NOMO-1 (cell line): ENCODE results near the gene FADS3.

Source experiments
- DNase-seq, 2 experiments: peaks; one replicate each; lab custom pipeline; 2025; ENCODE audit not compliant: unreplicated experiment in 2 of 2; lab: John Stamatoyannopoulos, UW

FADS3 gene

GRCh38 chr11:61862714-61863547 is 28.4 kb downstream of the FADS3 start:
- DNase-seq = no peak

- no peak for DNase-seq
These were observed 29.7 kb downstream of the FADS3 start for GRCh38 chr11:61861634-61862033.

DNA sequence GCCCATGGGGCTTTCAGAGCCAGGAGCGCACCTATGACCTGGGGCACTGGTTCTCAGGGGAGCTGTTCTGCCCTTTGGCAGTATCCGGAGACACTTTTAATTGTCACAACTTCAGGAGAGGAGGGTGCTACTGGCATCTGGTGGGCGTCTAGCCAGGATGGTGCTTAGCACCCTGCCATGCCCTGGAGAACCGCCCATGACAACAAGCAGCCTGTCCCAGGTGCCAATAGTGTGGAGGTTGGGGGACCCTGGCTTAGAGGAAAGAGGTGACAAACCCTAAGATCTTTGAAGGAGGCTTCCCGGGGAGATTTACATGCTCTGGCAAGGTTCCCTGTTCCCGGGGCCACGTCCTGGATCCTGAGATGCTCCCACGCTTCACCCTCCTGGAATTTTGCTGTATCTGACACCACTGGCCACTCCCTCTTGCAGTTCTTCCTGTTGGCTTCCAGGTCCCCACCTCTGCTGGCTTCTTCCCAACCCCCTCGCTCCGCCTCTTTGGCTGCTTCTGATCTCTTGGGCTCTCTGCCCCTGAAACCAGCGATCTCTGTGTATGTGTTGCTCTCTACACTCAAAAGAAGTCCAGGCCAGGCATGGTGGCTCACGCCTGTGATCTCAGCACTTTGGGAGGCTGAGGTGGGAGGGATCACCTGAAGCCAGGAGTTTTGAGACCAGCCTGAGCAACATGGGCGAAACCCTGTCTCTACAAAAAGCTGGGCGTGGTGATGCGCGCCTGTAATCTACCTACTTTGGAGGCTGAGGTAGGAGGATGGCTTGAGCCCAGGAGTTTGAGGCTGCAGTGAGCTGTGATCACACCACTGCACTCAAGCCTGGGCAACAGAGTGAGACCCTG is 31.1 kb downstream of the FADS3 start:
- no peak for DNase-seq

DNA sequence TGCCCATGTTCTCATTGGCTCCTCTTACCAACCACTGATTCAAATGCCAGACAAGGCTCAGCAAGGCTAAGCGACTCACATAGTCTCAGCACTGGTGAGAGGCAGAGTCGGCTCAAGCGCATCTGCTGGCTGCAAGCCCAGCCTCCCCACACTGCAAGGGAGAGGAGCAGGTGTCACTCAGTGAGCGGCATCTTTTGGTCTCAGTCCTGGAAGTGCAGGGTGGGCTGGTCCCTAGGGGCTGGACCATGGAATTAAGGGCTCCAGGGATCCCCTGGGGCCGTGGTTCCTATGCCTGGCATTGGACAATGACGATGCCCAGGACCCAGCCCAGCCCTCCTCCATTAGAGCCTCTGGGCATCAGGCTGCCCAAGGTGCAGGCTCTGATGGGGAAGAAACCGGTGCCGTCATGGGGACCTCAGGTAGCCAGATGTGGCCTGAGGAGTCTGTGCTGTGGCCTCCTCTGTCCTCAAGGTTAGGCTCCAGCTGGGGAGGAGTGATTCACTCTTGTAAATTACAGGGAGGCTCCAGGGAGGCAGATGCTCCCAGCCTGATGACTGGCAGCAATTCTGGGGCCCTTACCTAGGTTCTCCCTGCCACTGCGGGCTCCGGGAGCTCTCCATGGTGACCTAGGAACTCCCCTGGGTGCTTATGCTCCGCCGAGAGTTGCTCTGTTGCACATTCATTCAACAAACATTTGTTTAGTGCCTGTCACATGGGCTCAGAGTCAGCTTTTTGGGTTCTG is 35.2 kb downstream of the FADS3 start:
- DNase-seq = no peak

- no peak for DNase-seq
These were observed 36.2 kb downstream of the FADS3 start for GRCh38 chr11:61854966-61855714.

GRCh38 chr11:61854206-61854895 is 37.0 kb downstream of the FADS3 start:
- DNase-seq = no peak

- DNase-seq = no peak
These were observed 37.6 kb downstream of the FADS3 start for GRCh38 chr11:61853698-61854169.

DNA sequence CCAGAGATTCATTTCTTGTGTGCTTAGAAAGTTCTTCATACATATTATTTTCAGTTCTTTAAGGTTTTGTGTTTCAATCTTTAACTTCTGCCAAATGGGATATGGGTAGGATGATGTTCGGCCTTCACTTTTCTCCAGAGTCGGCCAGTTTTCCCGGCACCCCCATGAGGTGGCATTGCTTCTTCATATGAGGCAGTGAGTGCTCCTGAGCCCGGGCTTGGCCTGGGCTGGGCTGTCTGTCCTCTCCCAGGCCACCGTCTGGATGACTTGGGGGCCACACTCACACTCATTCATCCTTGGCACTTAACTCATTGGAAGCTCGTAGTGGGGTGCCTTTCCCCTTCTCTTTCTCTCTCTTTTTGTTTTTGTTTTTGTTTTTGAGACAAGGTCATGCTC is 39.4 kb downstream of the FADS3 start:
- no peak for DNase-seq

DNA sequence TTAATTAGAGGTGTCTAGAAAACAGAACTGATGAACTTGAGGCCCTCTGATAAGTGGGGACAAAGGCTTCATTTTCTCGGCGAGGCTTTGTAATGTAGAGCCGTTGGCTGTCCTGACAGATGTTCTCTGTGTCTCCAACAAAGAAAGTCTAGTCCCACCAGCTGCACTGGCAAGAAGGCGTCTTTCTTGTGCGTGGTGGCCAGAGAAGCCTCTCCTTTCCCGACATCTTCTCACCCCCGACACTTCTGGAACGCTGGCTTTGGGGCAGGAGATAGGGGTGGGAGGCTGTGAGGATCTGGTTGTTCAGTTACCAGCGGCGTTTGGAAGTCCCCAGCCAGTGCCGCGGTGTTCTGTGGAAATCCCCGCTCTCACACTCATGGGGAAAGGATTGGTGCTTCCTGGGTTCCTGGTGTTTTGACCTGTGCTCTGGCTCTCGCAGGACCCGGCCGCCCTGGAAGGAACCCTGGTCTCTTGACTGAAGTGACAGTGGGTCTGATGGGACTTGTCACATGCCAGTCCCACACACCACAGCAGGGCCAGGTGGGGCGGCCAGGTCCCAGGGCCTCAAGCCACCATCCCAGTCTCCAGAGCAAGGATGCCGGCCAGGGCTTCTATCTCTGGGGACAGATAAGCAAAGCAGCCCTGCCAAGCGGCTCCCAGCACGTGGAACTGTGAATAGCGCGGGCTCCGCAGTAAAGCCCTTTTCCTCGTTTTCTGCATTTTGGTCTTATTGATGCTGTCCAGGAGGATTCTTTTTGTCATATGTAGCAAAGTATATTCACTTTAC is 40.0 kb downstream of the FADS3 start:
- no peak for DNase-seq

- no peak for DNase-seq
These were observed 40.7 kb downstream of the FADS3 start for GRCh38 chr11:61850687-61851086.

GRCh38 chr11:61848631-61849030 is 42.7 kb downstream of the FADS3 start:
- DNase-seq = no peak

GRCh38 chr11:61847914-61848581 is 43.3 kb downstream of the FADS3 start:
- DNase-seq = no peak

DNA sequence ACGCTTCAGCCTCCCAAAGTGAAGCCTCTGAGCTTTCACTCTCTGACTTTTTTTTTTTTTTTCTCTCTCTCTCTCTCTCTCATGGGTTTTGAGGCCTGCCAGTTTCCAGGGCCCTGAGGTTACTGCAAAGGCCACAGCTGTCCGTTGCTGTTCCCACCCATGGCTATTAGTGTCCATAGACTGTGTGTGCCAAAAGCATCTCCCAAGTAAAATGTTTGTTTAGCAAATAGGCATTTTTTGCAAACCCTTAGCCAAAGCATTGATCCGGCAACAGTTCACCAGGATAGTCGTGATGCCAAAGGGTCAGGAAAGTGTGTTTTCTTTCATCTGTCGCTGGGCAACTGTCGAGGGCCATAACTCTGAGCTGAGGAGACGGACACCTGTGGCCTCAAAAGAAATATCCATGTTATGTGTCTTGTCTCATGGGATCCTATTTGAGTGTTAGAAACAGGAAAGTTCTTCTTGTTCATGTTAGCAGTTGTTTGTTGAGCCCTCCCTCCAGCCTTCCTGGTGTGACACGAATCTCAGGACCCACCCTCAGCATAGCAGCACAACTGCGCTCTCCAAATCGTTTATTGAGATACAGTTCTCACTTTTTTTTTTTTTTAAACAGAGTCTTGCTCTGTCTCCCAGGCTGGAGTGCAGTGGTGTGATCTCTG is 44.9 kb downstream of the FADS3 start:
- no peak for DNase-seq

DNA sequence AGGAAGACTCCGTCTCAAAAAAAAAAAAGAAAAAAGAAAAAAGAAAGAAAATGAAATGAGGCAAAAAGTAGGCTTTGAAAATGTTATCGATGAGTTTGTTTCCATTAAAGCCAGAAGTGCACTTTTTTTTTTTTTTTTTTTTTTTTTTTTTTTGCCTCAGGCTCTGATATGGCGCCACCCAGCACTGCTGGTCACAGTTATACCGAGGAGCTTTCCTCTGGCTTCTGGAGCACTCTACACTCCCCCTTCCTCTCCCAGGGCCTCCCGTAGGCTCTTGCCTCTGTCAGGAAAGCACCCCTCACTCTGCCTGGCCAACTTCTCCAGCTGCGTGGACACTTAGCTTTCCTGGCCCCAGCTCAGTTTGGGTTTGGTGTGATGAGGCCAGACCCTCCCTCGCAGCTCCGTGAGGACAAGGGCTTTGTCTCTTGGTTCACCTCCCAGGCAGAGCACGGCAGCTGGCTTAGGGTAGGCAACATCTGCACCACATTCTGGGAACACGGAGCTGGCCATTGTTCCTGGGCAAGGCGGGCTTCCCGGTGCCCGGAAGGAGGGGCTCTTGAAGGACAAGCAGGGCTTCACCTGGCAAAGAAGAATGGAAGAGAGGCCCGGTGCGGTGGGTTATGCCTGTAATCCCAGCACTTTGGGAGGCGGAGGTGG is 46.3 kb downstream of the FADS3 start:
- no peak for DNase-seq

GRCh38 chr11:61842528-61842820 is 48.9 kb downstream of the FADS3 start:
- DNase-seq = no peak

DNA sequence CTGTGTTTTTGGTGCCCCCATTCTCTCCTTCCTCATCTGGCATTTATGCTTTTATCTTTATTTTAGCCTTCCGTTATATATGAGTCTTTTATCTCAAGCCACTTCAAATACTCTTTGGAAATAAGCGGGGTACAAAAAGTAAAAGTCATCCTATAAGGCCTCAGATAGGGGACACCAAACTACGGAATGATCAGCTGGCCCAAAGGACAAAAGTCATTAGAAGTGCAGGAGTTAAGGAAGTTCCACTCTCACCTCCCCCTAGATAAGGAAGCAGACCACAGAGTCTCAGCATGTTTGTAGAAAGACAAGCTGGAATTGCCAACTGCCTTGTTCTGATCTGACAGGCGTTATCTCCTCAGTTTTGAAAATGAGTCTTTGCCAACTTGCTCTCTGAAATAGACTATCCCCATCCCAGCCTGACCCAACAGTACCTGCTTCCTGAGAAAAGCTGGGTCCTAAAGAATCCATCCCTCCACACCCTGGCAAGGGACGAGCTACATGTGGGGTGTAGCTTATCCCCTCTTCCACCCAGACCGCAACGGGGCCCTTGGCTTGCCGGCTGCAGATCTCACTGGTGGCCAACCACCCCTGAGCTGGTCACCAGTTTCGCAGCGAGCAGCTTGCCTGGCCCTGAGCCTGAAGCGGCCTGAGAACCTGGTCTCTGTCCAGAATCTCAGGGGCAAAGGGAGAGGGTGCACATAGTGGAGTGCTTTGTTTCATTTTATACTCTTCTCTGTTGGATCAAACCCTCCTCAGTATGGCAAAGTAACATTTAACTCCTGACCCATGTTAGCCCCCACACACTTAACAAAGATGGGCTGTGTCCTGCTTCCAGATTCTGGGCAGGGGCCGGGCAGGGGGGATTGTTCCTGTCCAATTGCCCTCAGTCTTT is 49.5 kb downstream of the FADS3 start:
- DNase-seq = no peak

DNA sequence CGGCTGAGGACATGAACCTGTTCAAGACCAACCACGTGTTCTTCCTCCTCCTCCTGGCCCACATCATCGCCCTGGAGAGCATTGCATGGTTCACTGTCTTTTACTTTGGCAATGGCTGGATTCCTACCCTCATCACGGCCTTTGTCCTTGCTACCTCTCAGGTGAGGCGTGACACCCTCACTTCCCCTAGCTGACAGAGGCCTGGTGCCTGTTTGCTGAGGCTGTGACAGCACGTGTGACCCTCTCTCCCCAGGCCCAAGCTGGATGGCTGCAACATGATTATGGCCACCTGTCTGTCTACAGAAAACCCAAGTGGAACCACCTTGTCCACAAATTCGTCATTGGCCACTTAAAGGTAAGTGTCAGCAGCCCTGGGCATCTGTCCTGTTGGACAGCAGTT is 51.0 kb downstream of the FADS3 start:
- DNase-seq = no peak
